Loucy (cell line): ENCODE results near the gene RUFY1.

Experiments used
- H2AFZ ChIP-seq: fragments of 200-600 bp; sonication (generic); 2 replicates; pipeline ENCODE4 v1.6.0; 2016; ENCODE audit warnings: antibody characterized with exemption, mild to moderate bottlenecking, low read length, moderate library complexity
- H3F3A ChIP-seq: fragments of 200-600 bp; 2 replicates; pipeline ENCODE4 v1.6.0; 2016; ENCODE audit warnings: antibody characterized with exemption, low read depth, mild to moderate bottlenecking
- H3K27me3 ChIP-seq: fragments of 200-600 bp; sonication (generic); 2 replicates; pipeline ENCODE4 v1.6.1; 2014; ENCODE audit warnings: low read length, mild to moderate bottlenecking; ENCODE audit not compliant: insufficient read depth, poor library complexity, severe bottlenecking
- H3K36me3 ChIP-seq: fragments of 200-600 bp; sonication (generic); 2 replicates; pipeline ENCODE4 v1.6.1; 2016; ENCODE audit warnings: low read length; ENCODE audit not compliant: insufficient read depth
- H3K4me1 ChIP-seq: fragments of 200-600 bp; sonication (generic); 2 replicates; pipeline ENCODE4 v1.5.1; 2014; ENCODE audit warnings: low read length, mild to moderate bottlenecking; ENCODE audit not compliant: insufficient read depth, poor library complexity, severe bottlenecking
- H3K4me2 ChIP-seq: fragments of 200-600 bp; sonication (generic); 2 replicates; pipeline ENCODE4 v1.6.0; 2014; ENCODE audit warnings: antibody characterized with exemption, low read length, low read depth, mild to moderate bottlenecking; ENCODE audit not compliant: poor library complexity, severe bottlenecking
- H3K4me3 ChIP-seq: fragments of 200-600 bp; sonication (generic); 2 replicates; pipeline ENCODE4 v1.5.1; 2014; ENCODE audit warnings: low read length, mild to moderate bottlenecking, mixed read lengths; ENCODE audit not compliant: poor library complexity, severe bottlenecking
- H3K79me2 ChIP-seq: fragments of 200-600 bp; sonication (generic); 2 replicates; pipeline ENCODE4 v1.6.1; 2014; ENCODE audit warnings: low read length; ENCODE audit not compliant: insufficient read depth
- H3K9ac ChIP-seq: fragments of 200-600 bp; sonication (generic); 2 replicates; pipeline ENCODE4 v1.6.0; 2014; ENCODE audit warnings: mild to moderate bottlenecking, low read depth, low read length, moderate library complexity; ENCODE audit not compliant: poor library complexity, severe bottlenecking
- H3K9me2 ChIP-seq: fragments of 200-600 bp; sonication (generic); replicated peaks from 2 replicates; pipeline ENCODE4 v1.6.1; 2016; ENCODE audit warnings: low read depth, low read length, mixed read lengths
- H3K9me3 ChIP-seq: fragments of 200-600 bp; sonication (generic); 2 replicates; pipeline ENCODE4 v1.6.1; 2014; ENCODE audit warnings: mild to moderate bottlenecking, antibody characterized with exemption, low read length, low read depth; ENCODE audit not compliant: insufficient read depth
- H4K20me1 ChIP-seq: fragments of 200-600 bp; sonication (generic); 2 replicates; pipeline ENCODE4 v1.6.0; 2014; ENCODE audit warnings: antibody characterized with exemption, low read length, mild to moderate bottlenecking; ENCODE audit not compliant: insufficient read depth, poor library complexity, severe bottlenecking
- EZH2phosphoT487 ChIP-seq: fragments of 200-600 bp; IDR thresholded peaks from 2 replicates; pipeline ENCODE4 v1.6.1; 2018; ENCODE audit warnings: antibody characterized with exemption, mild to moderate bottlenecking, moderate library complexity, borderline replicate concordance
- TF ChIP-seq, protein P1 (sequence below): fragments of 200-600 bp; sonication (generic); conservative IDR thresholded peaks from 2 replicates; pipeline ENCODE4 v1.5.1; 2014; ENCODE audit warnings: mild to moderate bottlenecking, antibody characterized with exemption, low read length

Gene RUFY1

DNA sequence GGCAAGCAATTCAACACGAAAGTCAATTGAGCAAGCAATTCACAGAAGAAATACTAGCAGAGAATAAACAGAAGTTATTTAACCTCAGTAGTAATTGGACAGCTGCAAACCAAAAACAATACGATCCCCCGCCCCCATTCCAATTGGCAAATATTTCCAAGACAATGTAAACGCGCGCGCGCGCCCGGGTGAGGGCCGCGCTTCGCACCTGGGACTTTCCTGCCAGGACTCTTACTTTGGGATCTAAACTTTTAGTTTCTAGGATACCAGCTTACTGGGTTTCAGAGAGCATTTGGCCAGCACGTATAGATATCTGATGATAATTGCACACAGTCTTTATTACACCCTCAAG lies 8.6 kb downstream of the RUFY1 start:
- Histone ChIP-seq H3K4me1 (no peaks in the 10 kb centered on the region), H3K4me3 (no peak overlapping the region), H3K9ac (no peak overlapping the region), H3K27me3 (no peaks in the 10 kb centered on the region), H3F3A (no peaks in the 10 kb centered on the region), H3K36me3 (peaks cover 11% of the 10 kb centered on the region; the same call in 1 of the 2 replicates), H3K9me3 (no peaks in the 10 kb centered on the region), H2AFZ (no peak overlapping the region), H3K79me2 (no peaks in the 10 kb centered on the region), H4K20me1 (no peaks in the 10 kb centered on the region), H3K9me2 (no peaks in the 10 kb centered on the region), H3K4me2 (no peak overlapping the region)
- TF ChIP-seq, protein P1, sequence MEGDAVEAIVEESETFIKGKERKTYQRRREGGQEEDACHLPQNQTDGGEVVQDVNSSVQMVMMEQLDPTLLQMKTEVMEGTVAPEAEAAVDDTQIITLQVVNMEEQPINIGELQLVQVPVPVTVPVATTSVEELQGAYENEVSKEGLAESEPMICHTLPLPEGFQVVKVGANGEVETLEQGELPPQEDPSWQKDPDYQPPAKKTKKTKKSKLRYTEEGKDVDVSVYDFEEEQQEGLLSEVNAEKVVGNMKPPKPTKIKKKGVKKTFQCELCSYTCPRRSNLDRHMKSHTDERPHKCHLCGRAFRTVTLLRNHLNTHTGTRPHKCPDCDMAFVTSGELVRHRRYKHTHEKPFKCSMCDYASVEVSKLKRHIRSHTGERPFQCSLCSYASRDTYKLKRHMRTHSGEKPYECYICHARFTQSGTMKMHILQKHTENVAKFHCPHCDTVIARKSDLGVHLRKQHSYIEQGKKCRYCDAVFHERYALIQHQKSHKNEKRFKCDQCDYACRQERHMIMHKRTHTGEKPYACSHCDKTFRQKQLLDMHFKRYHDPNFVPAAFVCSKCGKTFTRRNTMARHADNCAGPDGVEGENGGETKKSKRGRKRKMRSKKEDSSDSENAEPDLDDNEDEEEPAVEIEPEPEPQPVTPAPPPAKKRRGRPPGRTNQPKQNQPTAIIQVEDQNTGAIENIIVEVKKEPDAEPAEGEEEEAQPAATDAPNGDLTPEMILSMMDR: no peak
- no peak for TF ChIP-seq EZH2phosphoT487

DNA sequence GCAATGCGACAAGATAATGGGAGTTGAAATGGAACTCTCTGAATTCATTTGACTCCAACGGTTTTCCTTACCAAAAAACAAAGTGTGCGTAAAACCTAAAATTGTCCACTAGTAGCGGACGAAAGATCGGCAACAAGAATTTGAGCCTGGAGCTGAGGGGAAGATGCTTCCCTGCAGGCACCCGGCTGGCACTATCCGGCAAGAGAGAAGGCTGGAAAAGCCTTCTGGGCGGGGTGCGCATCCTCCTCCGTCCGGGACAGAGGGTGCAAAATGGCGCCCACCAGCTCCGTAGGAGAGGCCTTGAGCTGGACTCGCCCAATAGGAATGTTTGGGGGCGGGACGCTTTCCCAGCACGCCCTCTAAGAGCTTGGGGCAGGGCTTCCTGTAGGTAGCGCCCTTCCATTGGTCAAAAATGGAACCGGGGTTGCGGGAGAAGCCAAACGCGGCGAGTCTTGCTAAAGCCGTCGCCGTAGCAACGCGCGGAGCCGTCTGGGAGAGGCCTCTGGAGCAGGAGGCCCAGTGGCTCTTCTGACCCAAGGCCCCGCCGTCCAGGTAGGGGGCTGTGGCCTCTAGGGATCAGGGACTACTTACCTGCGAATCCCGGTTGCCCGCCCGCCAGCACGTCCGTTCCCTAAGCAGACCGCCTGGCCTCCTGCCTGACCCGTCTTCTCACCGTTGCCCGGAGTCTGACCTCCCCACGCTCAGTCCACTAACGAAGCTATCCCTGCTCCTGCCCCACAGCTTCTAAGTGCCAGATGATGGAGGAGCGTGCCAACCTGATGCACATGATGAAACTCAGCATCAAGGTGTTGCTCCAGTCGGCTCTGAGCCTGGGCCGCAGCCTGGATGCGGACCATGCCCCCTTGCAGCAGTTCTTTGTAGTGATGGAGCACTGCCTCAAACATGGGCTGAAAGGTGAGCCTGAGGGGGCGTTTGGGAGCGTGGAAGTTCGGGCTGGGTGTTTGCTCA lies 9.2 kb downstream of the RUFY1 start:
- TF ChIP-seq EZH2phosphoT487: no peak
- TF ChIP-seq, protein P1: no peak
- no peaks in the 10 kb centered on the region for H3K79me2 ChIP-seq
- no peak overlapping the region for H3K4me3 ChIP-seq
- H2AFZ ChIP-seq: no peak overlapping the region
- no peaks in the 10 kb centered on the region for H4K20me1 ChIP-seq
- H3K9ac ChIP-seq: no peak overlapping the region
- no peaks in the 10 kb centered on the region for H3K9me3 ChIP-seq
- no peaks in the 10 kb centered on the region for H3K9me2 ChIP-seq
- H3K36me3 ChIP-seq: peaks cover 11% of the 10 kb centered on the region; the same call in 1 of the 2 replicates
- H3K27me3 ChIP-seq: no peaks in the 10 kb centered on the region
- H3K4me2 ChIP-seq: no peak overlapping the region
- no peaks in the 10 kb centered on the region for H3F3A ChIP-seq
- no peaks in the 10 kb centered on the region for H3K4me1 ChIP-seq

DNA sequence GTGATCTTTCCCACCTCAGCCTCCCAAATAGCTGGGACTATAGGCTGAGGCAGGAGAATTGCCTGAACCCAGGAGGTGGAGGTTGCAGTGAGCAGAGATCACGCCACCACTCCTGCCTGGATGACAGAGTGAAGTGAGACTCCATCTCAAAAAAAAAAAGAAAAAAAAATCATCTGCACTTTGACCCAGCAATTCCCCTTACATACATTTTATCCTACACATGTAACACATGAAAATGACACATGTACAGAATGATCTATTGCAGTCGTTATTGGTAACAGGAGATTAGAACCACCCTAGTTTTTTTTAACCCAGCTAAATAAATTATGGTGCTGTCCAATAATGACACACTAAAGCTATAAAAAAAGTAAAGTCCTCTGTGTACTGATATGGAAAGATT lies 14.2 kb downstream of the RUFY1 start:
- H3F3A ChIP-seq: no peaks in the 10 kb centered on the region
- no peaks in the 10 kb centered on the region for H3K9me3 ChIP-seq
- no peaks in the 10 kb centered on the region for H3K9me2 ChIP-seq
- H3K9ac ChIP-seq: no peak overlapping the region
- no peaks in the 10 kb centered on the region for H3K4me1 ChIP-seq
- no peaks in the 10 kb centered on the region for H4K20me1 ChIP-seq
- H3K4me2 ChIP-seq: no peak overlapping the region
- no peak overlapping the region for H3K4me3 ChIP-seq
- H3K27me3 ChIP-seq: no peaks in the 10 kb centered on the region
- H3K36me3 ChIP-seq: peaks cover 11% of the 10 kb centered on the region; the same call in 1 of the 2 replicates
- H3K79me2 ChIP-seq: no peaks in the 10 kb centered on the region
- no peak overlapping the region for H2AFZ ChIP-seq
- TF ChIP-seq, protein P1: no peak
- no peak for TF ChIP-seq EZH2phosphoT487
